ENCODE results near the gene ESRRG.
"Not testable (repeated sequence)": the region's sequence is repeated elsewhere in the genome, so short reads cannot be mapped to it uniquely, and the experiment has no call there.

ESRRG gene

GRCh38 chr1:216560527-216560926, 162.7 kb downstream of the ESRRG start:
- no peak for DNase-seq

- DNase-seq: no peak
Measured at GRCh38 chr1:216559359-216559758, 163.9 kb downstream of the ESRRG start.

- no peak for DNase-seq
Measured at GRCh38 chr1:216555653-216556052, 167.6 kb downstream of the ESRRG start.

- no peak for DNase-seq
Measured at GRCh38 chr1:216554934-216555333, 168.3 kb downstream of the ESRRG start.

- DNase-seq: no peak
Measured at GRCh38 chr1:216553766-216554165, 169.5 kb downstream of the ESRRG start.

GRCh38 chr1:216553040-216553439, 170.2 kb downstream of the ESRRG start:
- DNase-seq: no peak

- DNase-seq: no peak
Measured at GRCh38 chr1:216549796-216550195, 173.4 kb downstream of the ESRRG start.

GRCh38 chr1:216542741-216543140, 180.5 kb downstream of the ESRRG start:
- no peak for DNase-seq

- no peak for DNase-seq
Measured at GRCh38 chr1:216542263-216542662, 181.0 kb downstream of the ESRRG start.

GRCh38 chr1:216535751-216536150, 187.5 kb downstream of the ESRRG start:
- no peak for DNase-seq

GRCh38 chr1:216535059-216535458, 188.2 kb downstream of the ESRRG start:
- no peak for DNase-seq

- DNase-seq: no peak
Measured at GRCh38 chr1:216533776-216534175, 189.5 kb downstream of the ESRRG start.

GRCh38 chr1:216532251-216532798, 190.9 kb downstream of the ESRRG start:
- no peak for DNase-seq

GRCh38 chr1:216531263-216532239, 191.7 kb downstream of the ESRRG start:
- no peak for DNase-seq

- DNase-seq: not testable (repeated sequence)
Measured at GRCh38 chr1:216529851-216530250, 193.4 kb downstream of the ESRRG start.

- DNase-seq: no peak
Measured at GRCh38 chr1:216528816-216529215, 194.4 kb downstream of the ESRRG start.

GRCh38 chr1:216523449-216524190, 199.6 kb downstream of the ESRRG start:
- DNase-seq: no peak

GRCh38 chr1:216523043-216523442, 200.2 kb downstream of the ESRRG start:
- DNase-seq: no peak

- no peak for DNase-seq
Measured at GRCh38 chr1:216521477-216521876, 201.8 kb downstream of the ESRRG start.

- DNase-seq: no peak
Measured at GRCh38 chr1:216518844-216519627, 204.2 kb downstream of the ESRRG start.

GRCh38 chr1:216502528-216503162, 220.6 kb downstream of the ESRRG start:
- no peak for DNase-seq

- DNase-seq: no peak
Measured at GRCh38 chr1:216500273-216500967, 222.8 kb downstream of the ESRRG start.

All from CD4-positive, alpha-beta T cell treated with Interleukin-1 beta for 1 hour (primary cell).